ENCODE results near the gene SORBS1. TPM values are rescaled to one million over a fixed set of nuclear protein-coding genes. Genes with fewer than 3 reads are reported as not detected.

The SORBS1 gene
- polyA plus RNA-seq, 1 donor from 2014 or later: 39.5 TPM

- no peaks in the 10 kb centered on the region for H3F3A ChIP-seq (ENCODE audit: insufficient read depth, low read length, poor library complexity, severe bottlenecking)
- H3K4me2 ChIP-seq (ENCODE audit: low read length): no peak overlapping the region
- TF ChIP-seq SMC3 (conservative IDR thresholded peaks at IDR 0.05; ENCODE audit: poor library complexity): no peak
- no peak for TF ChIP-seq EZH2 (IDR thresholded peaks at IDR 0.05; ENCODE audit: borderline replicate concordance, insufficient read depth, low read length, poor library complexity, severe bottlenecking)
- TF ChIP-seq REST (IDR thresholded peaks at IDR 0.05; ENCODE audit: borderline replicate concordance): no peak
- no peak for TF ChIP-seq MXI1 (conservative IDR thresholded peaks at IDR 0.05; ENCODE audit: poor library complexity, severe bottlenecking)
- no peak for TF ChIP-seq TAF1 (IDR thresholded peaks at IDR 0.05; ENCODE audit: low read depth)
- no peak for TF ChIP-seq CTCF (IDR thresholded peaks at IDR 0.05; ENCODE audit: poor library complexity, severe bottlenecking)
- no peak for TF ChIP-seq EP300 (conservative IDR thresholded peaks at IDR 0.05; ENCODE audit: poor library complexity, severe bottlenecking)
- TF ChIP-seq RAD21 (conservative IDR thresholded peaks at IDR 0.05): no peak
- TF ChIP-seq POLR2AphosphoS5 (IDR thresholded peaks at IDR 0.05): no peak
- H4K20me1 ChIP-seq (ENCODE audit: insufficient read depth): no peaks in the 10 kb centered on the region
- no peaks in the 10 kb centered on the region for H3K27me3 ChIP-seq (ENCODE audit: insufficient read depth, low read depth, low read length)
- no peak overlapping the region for H3K4me3 ChIP-seq (ENCODE audit: low read length)
- no peaks in the 10 kb centered on the region for H3K9me2 ChIP-seq (ENCODE audit: insufficient read depth, low read length)
- peaks cover 8% of the 10 kb centered on the region for H3K36me3 ChIP-seq (ENCODE audit: insufficient read depth, low read length)
- no peak overlapping the region for H2AFZ ChIP-seq (ENCODE audit: low read depth, low read length)
- H3K9me3 ChIP-seq (ENCODE audit: low read length): no peaks in the 10 kb centered on the region
- no peak overlapping the region for H3K27ac ChIP-seq (ENCODE audit: low read length)
- no peak overlapping the region for H3K9ac ChIP-seq (ENCODE audit: low read length)
- H3K79me2 ChIP-seq (replicated peaks; ENCODE audit: insufficient read depth, low read length): no peaks in the 10 kb centered on the region
Observed at GRCh38 chr10:95423164-95424005, 137.8 kb downstream of the SORBS1 start.

- Histone ChIP-seq H3K9me3 (ENCODE audit: low read length) (no peaks in the 10 kb centered on the region), H2AFZ (ENCODE audit: low read depth, low read length) (no peak overlapping the region), H3K27ac (ENCODE audit: low read length) (no peak overlapping the region), H3K9me2 (ENCODE audit: insufficient read depth, low read length) (no peaks in the 10 kb centered on the region), H3K9ac (ENCODE audit: low read length) (no peak overlapping the region), H3K27me3 (ENCODE audit: insufficient read depth, low read depth, low read length) (no peaks in the 10 kb centered on the region), H3K4me3 (ENCODE audit: low read length) (no peak overlapping the region), H3F3A (ENCODE audit: insufficient read depth, low read length, poor library complexity, severe bottlenecking) (no peaks in the 10 kb centered on the region), H3K79me2 (replicated peaks; ENCODE audit: insufficient read depth, low read length) (no peaks in the 10 kb centered on the region), H4K20me1 (ENCODE audit: insufficient read depth) (no peaks in the 10 kb centered on the region), H3K4me2 (ENCODE audit: low read length) (no peak overlapping the region), H3K36me3 (ENCODE audit: insufficient read depth, low read length) (peaks cover 7% of the 10 kb centered on the region)
- TF ChIP-seq MXI1 (conservative IDR thresholded peaks at IDR 0.05; ENCODE audit: poor library complexity, severe bottlenecking): no peak
- no peak for TF ChIP-seq CTCF (IDR thresholded peaks at IDR 0.05; ENCODE audit: poor library complexity, severe bottlenecking)
- no peak for TF ChIP-seq POLR2AphosphoS5 (IDR thresholded peaks at IDR 0.05)
- TF ChIP-seq REST (IDR thresholded peaks at IDR 0.05; ENCODE audit: borderline replicate concordance): no peak
- TF ChIP-seq SMC3 (conservative IDR thresholded peaks at IDR 0.05; ENCODE audit: poor library complexity): no peak
- TF ChIP-seq EZH2 (IDR thresholded peaks at IDR 0.05; ENCODE audit: borderline replicate concordance, insufficient read depth, low read length, poor library complexity, severe bottlenecking): no peak
- no peak for TF ChIP-seq EP300 (conservative IDR thresholded peaks at IDR 0.05; ENCODE audit: poor library complexity, severe bottlenecking)
- no peak for TF ChIP-seq TAF1 (IDR thresholded peaks at IDR 0.05; ENCODE audit: low read depth)
- no peak for TF ChIP-seq RAD21 (conservative IDR thresholded peaks at IDR 0.05)
Observed at GRCh38 chr10:95422233-95422632, 138.9 kb downstream of the SORBS1 start.

All from neural cell (in vitro differentiated cells).